DND-41 (cell line): ENCODE results near the gene PLCB3.

ENCODE experiments used
- ATAC-seq: fragments of 200-7000 bp; cut with Tn5 transposase; 3 replicates; pipeline ENCODE4 v1.9.1; 2021; ENCODE audit warnings: low read depth; ENCODE audit not compliant: insufficient read depth
- DNase-seq: peaks from one replicate; pipeline ENCODE4 v3.0.0-alpha.2; 2020
- H2AFZ ChIP-seq: 2 replicates; pipeline ENCODE4 v1.6.0; 2012; ENCODE audit warnings: low read depth, low read length
- H3K27ac ChIP-seq: 2 replicates; pipeline ENCODE4 v1.5.1; 2012; ENCODE audit warnings: low read length, inconsistent platforms
- H3K27me3 ChIP-seq: fragments of 200-600 bp; sonication (generic); 2 replicates; pipeline ENCODE4 v1.6.0; 2012; ENCODE audit warnings: low read length, mild to moderate bottlenecking, inconsistent platforms; ENCODE audit not compliant: insufficient read depth, poor library complexity
- H3K36me3 ChIP-seq: 2 replicates; pipeline ENCODE4 v1.5.1; 2012; ENCODE audit warnings: low read length, inconsistent platforms; ENCODE audit not compliant: insufficient read depth
- H3K4me1 ChIP-seq: 2 replicates; pipeline ENCODE4 v1.5.1; 2012; ENCODE audit warnings: mild to moderate bottlenecking, low read length; ENCODE audit not compliant: insufficient read depth
- H3K4me2 ChIP-seq: 2 replicates; pipeline ENCODE4 v1.6.0; 2012; ENCODE audit warnings: mild to moderate bottlenecking, moderate library complexity, low read length, inconsistent platforms; ENCODE audit not compliant: insufficient read depth
- H3K4me3 ChIP-seq, 2 experiments: fragments of 200-600 bp in 1 of 2; shearing (Covaris generic) in 1 of 2; 2 replicates each; pipeline ENCODE4 v1.5.1; 2012 to 2016; ENCODE audit warnings: inconsistent platforms in 2 of 2, low read length in 2 of 2, mild to moderate bottlenecking in 2 of 2, low read depth in 1 of 2, moderate library complexity in 1 of 2
- H3K79me2 ChIP-seq: 2 replicates; pipeline ENCODE4 v1.6.0; 2012; ENCODE audit warnings: low read length, inconsistent platforms; ENCODE audit not compliant: insufficient read depth
- H3K9ac ChIP-seq: 2 replicates; pipeline ENCODE4 v1.6.0; 2012; ENCODE audit warnings: low read depth, mild to moderate bottlenecking, inconsistent platforms, low read length, moderate library complexity
- H3K9me3 ChIP-seq: 2 replicates; pipeline ENCODE4 v1.5.1; 2012; ENCODE audit warnings: low read length, moderate library complexity, mild to moderate bottlenecking, inconsistent platforms; ENCODE audit not compliant: insufficient read depth, severe bottlenecking
- H4K20me1 ChIP-seq: 2 replicates; pipeline ENCODE4 v1.6.0; 2012; ENCODE audit warnings: low read length; ENCODE audit not compliant: insufficient read depth
- EZH2 ChIP-seq: IDR thresholded peaks from 3 replicates; pipeline ENCODE4 v1.6.1; 2012; ENCODE audit warnings: borderline replicate concordance, low read depth, mild to moderate bottlenecking, moderate library complexity, low read length, inconsistent platforms; ENCODE audit not compliant: severe bottlenecking
- TF ChIP-seq, protein P1 (sequence below): IDR thresholded peaks from 2 replicates; pipeline ENCODE4 v1.5.1; 2012; ENCODE audit warnings: borderline replicate concordance, low read length, moderate library complexity, mild to moderate bottlenecking; ENCODE audit not compliant: poor library complexity, severe bottlenecking; ENCODE audit errors: extremely low read depth

The PLCB3 gene

DNA sequence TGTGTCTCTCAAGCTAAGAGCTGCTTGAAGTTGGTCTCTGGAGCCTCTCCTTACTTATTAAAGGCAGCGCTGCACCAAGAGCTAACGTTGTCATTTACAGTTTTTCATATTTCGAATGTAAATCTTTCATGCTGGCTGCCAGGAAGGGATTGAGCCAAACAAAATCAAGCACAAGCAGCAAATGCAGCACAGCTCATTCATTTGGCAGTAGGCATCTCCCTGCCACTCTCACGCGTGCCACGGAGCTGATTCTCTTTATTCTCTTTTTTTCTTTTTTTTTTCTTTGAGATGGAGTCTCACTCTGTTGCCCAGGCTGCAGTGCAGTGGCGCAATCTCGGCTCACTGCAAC is 18.4 kb upstream of the PLCB3 start:
- ATAC-seq (no peak), DNase-seq (no peak)
- peaks cover 66% of the 10 kb centered on the region for H3K4me1 ChIP-seq
- no peak overlapping the region for H2AFZ ChIP-seq
- H3K27me3 ChIP-seq: no peaks in the 10 kb centered on the region
- peaks cover 20% of the 10 kb centered on the region for H3K79me2 ChIP-seq
- H3K4me3 ChIP-seq: no peak overlapping the region
- TF ChIP-seq EZH2: no peak
- TF ChIP-seq, protein P1, sequence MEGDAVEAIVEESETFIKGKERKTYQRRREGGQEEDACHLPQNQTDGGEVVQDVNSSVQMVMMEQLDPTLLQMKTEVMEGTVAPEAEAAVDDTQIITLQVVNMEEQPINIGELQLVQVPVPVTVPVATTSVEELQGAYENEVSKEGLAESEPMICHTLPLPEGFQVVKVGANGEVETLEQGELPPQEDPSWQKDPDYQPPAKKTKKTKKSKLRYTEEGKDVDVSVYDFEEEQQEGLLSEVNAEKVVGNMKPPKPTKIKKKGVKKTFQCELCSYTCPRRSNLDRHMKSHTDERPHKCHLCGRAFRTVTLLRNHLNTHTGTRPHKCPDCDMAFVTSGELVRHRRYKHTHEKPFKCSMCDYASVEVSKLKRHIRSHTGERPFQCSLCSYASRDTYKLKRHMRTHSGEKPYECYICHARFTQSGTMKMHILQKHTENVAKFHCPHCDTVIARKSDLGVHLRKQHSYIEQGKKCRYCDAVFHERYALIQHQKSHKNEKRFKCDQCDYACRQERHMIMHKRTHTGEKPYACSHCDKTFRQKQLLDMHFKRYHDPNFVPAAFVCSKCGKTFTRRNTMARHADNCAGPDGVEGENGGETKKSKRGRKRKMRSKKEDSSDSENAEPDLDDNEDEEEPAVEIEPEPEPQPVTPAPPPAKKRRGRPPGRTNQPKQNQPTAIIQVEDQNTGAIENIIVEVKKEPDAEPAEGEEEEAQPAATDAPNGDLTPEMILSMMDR: no peak
- H3K36me3 ChIP-seq: peaks cover 22% of the 10 kb centered on the region
- no peak overlapping the region for H3K4me2 ChIP-seq
- H3K9me3 ChIP-seq: no peaks in the 10 kb centered on the region
- H4K20me1 ChIP-seq: peaks cover 13% of the 10 kb centered on the region
- H3K9ac ChIP-seq: no peak overlapping the region
- no peak overlapping the region for H3K27ac ChIP-seq

DNA sequence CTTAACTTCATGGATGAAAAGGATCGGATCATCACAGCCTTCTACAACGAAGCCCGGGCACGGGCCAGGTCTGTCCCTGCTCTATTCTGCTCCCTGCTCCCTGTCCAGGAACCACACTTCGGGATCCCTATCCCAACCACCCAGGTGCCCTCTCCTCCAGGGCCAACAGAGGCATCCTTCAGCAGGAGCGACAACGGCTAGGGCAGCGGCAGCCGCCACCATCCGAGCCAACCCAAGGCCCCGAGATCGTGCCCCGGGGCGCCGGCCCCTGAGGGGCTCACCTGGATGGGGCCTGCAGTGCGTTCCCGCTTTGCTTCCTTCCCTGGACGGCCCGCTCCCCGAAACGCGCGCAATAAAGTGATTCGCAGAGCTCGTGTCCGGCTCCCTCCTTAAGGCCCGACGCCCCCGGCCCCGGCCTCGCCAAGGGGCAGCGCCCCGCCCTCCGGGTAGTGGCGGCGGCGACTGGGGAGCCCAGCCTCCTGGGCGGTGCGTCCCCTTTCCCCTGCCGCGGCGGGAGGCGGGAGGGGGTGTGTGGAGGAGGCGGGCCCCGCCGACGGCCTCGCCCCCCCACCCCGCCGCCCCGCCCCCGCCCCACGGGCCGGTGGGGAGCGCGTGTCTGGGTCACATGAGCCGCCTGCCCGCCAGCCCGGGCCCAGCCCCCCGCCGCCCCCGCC is 17.3 kb upstream of the PLCB3 start, which contains the start of gene VEGFB:
VEGFB (plus strand) TSS at position 672 of the 674 bp plus-strand sequence. CDS start 250 bp downstream, outside the sequence.
- Histone ChIP-seq H3K4me2 (peak within 1 kb of the TSS; percentile 99), H3K9ac (peak within 1 kb of the TSS; percentile 71), H2AFZ (peak within 1 kb of the TSS; percentile 65), H4K20me1 (peaks cover 13% of the 10 kb centered on the region), H3K36me3 (peaks cover 33% of the 10 kb centered on the region), H3K4me1 (peaks cover 60% of the 10 kb centered on the region), H3K27me3 (no peaks in the 10 kb centered on the region), H3K4me3 (peak within 1 kb of the TSS; percentile 57 to 88), H3K9me3 (no peaks in the 10 kb centered on the region), H3K27ac (peak within 1 kb of the TSS; percentile 74), H3K79me2 (peaks cover 20% of the 10 kb centered on the region)
- ATAC-seq (peak; percentile 51), DNase-seq (peak; percentile 74)
- TF ChIP-seq, protein P1: no peak
- no peak for TF ChIP-seq EZH2

DNA sequence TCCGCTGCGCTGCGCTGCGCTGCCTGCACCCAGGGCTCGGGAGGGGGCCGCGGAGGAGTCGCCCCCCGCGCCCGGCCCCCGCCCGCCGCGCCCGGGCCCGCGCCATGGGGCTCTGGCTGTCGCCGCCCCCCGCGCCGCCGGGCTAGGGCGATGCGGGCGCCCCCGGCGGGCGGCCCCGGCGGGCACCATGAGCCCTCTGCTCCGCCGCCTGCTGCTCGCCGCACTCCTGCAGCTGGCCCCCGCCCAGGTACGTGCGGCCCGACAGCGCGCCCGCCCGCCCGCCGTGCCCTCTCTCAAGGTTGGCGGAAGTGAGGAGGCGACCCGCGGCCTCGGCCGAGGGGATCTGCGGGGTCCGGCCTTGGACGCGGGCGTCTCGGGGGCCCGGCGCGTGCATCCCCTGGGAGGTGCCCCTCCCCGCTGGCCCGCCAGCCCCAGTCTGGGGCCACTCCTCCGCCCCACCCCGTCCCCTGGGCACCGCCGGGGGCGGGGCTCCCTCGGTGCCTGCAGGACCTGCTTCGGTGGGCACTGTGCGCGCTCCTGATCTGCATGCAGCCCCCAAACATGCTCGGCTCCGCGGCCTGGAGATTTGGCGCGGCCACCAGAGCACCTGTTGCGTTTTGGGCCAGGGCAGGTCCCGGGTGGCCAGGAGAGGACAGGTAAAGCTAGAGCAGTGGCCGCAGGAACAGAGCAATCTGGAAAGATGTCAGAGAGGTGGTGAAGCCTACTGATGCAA is 16.5 kb upstream of the PLCB3 start:
- Histone ChIP-seq H3K36me3 (peaks cover 35% of the 10 kb centered on the region), H3K4me1 (peaks cover 59% of the 10 kb centered on the region), H3K4me3 (peak overlapping the region; percentile 57 to 88; a peak in 3 of 4 replicates), H3K27ac (peak overlapping the region; percentile 74), H2AFZ (peak overlapping the region; percentile 65), H3K27me3 (no peaks in the 10 kb centered on the region), H3K4me2 (peak overlapping the region; percentile 99), H3K79me2 (peaks cover 18% of the 10 kb centered on the region), H4K20me1 (peaks cover 13% of the 10 kb centered on the region), H3K9me3 (no peaks in the 10 kb centered on the region), H3K9ac (peak overlapping the region; percentile 71)
- peak; percentile 67 for DNase-seq
- peak; percentile 60 for ATAC-seq
- TF ChIP-seq, protein P1: peak; percentile 28
- TF ChIP-seq EZH2: no peak
